ENCODE measurements around the gene PRKCH.

PRKCH gene

GRCh38 chr14:61565836-61566536 lies 244.6 kb downstream of the PRKCH start:
- in situ Hi-C loops (cut with MboI; ENCODE audit: low pct_unique_long_range_greater_than_20kb, low sequenced_read_pairs, unreplicated experiment) = no loop called here
- DNase-seq (ENCODE audit: low spot score) = no peak
- TF ChIP-seq CTCF (IDR thresholded peaks at IDR 0.05; ENCODE audit: extremely low read depth, insufficient read depth, missing control alignments) = no peak

GRCh38 chr14:61566537-61567225 lies 245.3 kb downstream of the PRKCH start:
- no peak for DNase-seq (ENCODE audit: low spot score)
- in situ Hi-C loops (cut with MboI; ENCODE audit: low pct_unique_long_range_greater_than_20kb, low sequenced_read_pairs, unreplicated experiment) = no loop called here
- no peak for TF ChIP-seq CTCF (IDR thresholded peaks at IDR 0.05; ENCODE audit: extremely low read depth, insufficient read depth, missing control alignments)

GRCh38 chr14:61567838-61568571 lies 246.6 kb downstream of the PRKCH start:
- peak; percentile 40 for DNase-seq (ENCODE audit: low spot score)
- in situ Hi-C loops (cut with MboI; ENCODE audit: low pct_unique_long_range_greater_than_20kb, low sequenced_read_pairs, unreplicated experiment) = no loop called here
- TF ChIP-seq CTCF (IDR thresholded peaks at IDR 0.05; ENCODE audit: extremely low read depth, insufficient read depth, missing control alignments) = no peak

GRCh38 chr14:61568572-61569011 lies 247.2 kb downstream of the PRKCH start:
- no peak for TF ChIP-seq CTCF (IDR thresholded peaks at IDR 0.05; ENCODE audit: extremely low read depth, insufficient read depth, missing control alignments)
- DNase-seq (ENCODE audit: low spot score) = peak; percentile 77
- in situ Hi-C loops (cut with MboI; ENCODE audit: low pct_unique_long_range_greater_than_20kb, low sequenced_read_pairs, unreplicated experiment) = no loop called here

GRCh38 chr14:61569308-61569707 lies 247.9 kb downstream of the PRKCH start:
- DNase-seq (ENCODE audit: low spot score) = peak; percentile 34
- TF ChIP-seq CTCF (IDR thresholded peaks at IDR 0.05; ENCODE audit: extremely low read depth, insufficient read depth, missing control alignments) = no peak
- in situ Hi-C loops (cut with MboI; ENCODE audit: low pct_unique_long_range_greater_than_20kb, low sequenced_read_pairs, unreplicated experiment) = no loop called here

- DNase-seq (ENCODE audit: low spot score) = no peak
- no peak for TF ChIP-seq CTCF (IDR thresholded peaks at IDR 0.05; ENCODE audit: extremely low read depth, insufficient read depth, missing control alignments)
- in situ Hi-C loops (cut with MboI; ENCODE audit: low pct_unique_long_range_greater_than_20kb, low sequenced_read_pairs, unreplicated experiment) = no loop called here
Measured at GRCh38 chr14:61569812-61570548, 248.6 kb downstream of the PRKCH start.

All from GM13977 (cell line).